GM19372 (cell line): ENCODE results near the gene DKKL1.

Experiments used
- ATAC-seq: cut with Tn5 transposase; IDR thresholded peaks from one replicate; pipeline ENCODE4 v1.9.1; 2021; ENCODE audit warnings: mild to moderate bottlenecking, low read depth, moderate library complexity; ENCODE audit not compliant: unreplicated experiment

DKKL1 gene

GRCh38 chr19:49391581-49392399 is 28.1 kb downstream of the DKKL1 start:
- no peak for ATAC-seq

GRCh38 chr19:49393881-49394280 is 30.2 kb downstream of the DKKL1 start:
- no peak for ATAC-seq

- ATAC-seq: no peak
These were observed 32.1 kb downstream of the DKKL1 start for GRCh38 chr19:49395581-49396407.

DNA sequence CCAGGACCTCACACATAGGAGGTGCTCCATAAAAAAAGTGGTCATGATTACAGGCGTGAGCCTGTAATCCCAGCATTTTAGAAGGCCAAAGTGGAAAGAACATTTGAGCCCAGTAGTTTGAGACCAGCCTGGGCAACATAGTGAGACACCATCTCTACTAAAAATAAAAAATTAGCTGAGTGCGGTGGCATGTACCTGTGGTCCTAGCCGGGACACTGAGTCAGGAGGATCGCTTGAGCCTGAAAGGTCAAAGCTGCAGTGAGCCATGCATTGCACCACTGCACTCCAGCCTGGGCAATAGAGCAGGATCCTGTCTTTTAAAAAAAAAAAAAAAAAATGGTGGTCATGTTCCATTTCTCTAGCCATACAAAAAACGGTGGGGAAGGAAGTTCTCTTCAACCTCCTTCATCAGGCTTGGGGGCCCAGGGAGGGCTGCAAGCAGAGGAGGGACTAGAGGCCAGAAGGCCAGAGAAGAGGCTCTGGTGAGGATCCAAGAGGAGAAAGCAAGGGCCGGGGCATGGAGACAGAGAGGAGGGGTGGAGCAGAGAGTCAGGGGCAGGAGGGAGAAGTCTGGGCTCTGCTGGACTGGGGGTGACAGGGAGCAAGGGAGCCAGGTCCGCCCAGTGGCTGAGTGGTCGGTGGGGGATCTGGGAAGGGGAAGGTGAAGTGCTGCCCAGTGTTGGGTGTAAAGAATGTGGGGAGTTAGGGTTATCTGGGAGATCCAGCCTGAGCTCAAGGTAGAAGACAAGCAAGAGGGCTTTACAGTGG is 33.2 kb downstream of the DKKL1 start:
- ATAC-seq: no peak

DNA sequence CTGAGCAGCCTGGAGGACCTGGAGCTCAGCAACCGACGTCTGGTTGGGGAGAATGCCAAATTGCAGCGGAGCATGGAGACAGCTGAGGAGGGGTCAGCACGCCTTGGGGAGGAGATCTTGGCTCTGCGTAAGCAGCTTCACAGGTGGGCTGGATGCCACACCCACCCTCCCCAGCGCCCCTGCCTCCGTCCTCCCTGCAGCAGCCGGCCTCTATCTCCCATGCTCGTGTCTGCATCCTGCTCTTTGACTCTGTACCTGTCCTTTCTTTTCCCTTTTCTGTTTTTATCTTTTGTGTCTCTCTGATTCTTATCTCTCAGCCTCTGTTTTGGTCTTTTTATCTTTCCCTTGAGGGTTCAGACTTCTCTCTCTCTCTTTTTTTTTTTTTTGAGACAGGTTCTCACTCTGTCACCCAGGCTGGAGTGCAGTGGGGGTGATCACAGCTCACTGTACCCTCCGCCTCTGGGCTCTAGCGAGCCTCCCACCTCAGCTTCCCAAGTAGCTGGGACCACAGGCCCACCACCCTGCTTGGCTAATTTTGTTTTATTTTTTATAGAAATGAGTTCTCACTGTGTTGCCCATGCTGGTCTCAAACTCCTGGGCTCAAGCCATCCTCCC is 34.4 kb downstream of the DKKL1 start:
- ATAC-seq: no peak

DNA sequence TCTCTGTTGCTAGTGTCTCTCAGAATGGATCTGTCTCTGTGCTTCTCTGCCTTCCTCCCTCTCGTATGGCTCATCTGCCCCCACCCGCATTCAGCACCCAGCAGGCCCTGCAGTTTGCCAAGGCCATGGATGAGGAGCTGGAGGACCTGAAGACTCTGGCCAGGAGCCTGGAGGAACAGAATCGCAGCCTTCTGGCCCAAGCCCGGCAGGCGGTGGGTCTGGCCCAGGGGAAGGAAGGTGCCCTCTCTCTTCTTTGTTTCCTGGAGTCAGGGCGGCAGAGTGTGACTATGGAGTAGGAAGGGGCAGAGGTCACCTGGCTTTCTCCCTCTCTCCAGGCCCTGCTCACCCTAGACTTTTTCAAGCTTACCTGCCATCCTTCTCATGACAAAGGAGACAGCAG is 35.3 kb downstream of the DKKL1 start:
- no peak for ATAC-seq

DNA sequence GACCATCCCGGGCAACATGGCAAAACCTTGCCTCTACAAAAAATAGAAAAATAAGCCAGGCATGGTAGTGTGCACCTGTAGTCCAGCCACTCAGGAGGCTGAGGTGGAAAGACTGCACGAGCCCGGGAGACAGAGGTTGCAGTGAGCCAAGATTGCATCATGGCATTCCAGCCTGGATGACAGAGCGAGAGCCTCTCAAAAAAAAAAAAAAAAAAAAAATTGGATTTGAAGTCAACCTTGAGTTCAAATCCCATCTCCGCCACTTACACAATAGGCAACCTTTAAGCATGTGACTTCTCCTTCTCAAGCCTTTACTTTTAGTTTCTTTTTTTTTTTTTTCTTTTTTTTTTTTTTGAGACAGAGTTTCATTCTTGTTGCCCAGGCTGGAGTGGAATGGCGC is 36.4 kb downstream of the DKKL1 start:
- no peak for ATAC-seq

DNA sequence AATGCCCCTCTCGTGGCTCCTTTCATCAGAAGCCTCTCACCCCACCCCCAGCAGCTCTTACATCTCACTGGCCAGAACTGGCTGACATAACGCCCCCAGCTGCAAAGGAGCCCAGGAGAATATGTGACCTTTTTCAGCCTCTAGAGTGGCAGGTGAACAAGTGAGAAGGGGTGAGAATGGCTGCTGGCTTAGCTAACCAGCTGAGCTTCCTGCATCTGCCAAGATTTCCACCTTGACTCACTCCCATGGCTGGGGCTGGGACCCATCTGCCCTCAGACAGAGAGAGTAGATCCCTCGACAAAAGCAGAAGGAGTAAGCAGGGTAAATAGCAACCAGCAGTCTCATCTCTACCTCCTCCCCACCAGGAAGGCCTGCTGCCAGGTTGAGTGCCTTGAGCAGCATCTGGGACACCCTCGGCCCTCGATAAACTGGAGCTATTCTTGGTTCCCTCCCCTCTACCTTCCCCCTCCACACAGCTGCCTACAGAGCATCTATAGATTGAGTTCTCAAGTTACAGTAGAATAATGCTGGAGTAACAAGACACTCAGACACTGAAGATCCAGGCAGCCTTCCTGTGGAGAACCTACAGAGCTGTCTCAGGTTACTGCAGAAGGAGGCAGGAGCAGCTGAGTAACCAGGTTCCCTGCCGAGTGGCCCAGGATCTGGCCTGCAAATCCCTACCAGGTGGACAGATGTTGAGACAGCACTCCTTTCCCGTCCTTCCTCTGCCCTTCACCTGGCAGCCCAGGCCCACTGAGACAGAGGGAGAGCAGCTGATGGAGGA is 39.9 kb downstream of the DKKL1 start:
- no peak for ATAC-seq

DNA sequence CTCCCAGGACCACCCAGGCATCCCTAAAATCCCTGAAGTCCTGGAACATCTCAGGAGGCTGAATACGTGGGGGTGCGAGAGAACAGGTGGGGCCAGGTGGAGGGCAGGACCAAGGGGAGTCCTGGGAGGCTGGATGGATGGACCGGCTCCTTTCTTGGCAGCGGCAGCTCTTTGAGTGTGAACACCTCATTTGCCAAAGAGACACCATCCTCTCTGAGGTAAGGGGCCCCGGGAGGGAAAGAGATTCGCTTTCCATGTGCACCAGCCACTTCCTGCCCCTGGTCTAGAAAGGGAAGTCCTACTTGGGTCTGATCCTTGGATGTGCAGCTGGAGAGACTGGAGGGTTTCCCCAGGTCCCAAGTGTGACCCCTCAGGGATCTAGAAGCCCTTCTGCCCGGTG is 43.4 kb downstream of the DKKL1 start:
- no peak for ATAC-seq

- no peak for ATAC-seq
These were observed 43.9 kb downstream of the DKKL1 start for GRCh38 chr19:49407482-49408015.

DNA sequence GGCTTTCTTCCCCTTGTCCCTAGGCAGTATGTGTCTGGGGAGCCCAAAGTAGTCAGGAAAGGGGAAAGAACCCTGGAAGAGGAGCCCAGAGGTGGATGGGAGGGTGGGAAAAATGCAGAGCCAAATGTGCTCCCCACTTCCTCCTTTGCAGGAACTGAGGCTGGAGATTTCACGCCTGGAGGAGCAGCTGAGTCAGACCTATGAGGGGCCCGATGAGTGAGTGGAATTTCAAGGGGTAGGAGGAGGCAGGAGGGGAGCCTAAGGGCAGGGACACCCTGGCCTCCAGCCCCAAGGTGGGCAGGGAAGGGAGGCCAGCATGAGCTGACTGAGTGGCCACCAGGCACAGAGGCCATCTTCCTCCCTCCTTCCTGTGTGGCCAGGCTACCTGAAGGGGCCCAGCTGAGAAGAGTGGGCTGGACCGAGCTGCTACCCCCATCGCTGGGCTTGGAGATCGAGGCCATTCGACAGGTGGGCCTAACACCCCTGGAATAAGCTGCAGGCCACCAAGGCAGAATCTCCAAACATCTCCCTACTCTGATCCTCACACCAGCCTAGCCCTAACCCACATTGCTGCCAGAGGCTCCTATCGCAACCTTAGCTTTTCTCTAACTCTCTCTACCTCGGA is 45.3 kb downstream of the DKKL1 start:
- ATAC-seq: no peak

DNA sequence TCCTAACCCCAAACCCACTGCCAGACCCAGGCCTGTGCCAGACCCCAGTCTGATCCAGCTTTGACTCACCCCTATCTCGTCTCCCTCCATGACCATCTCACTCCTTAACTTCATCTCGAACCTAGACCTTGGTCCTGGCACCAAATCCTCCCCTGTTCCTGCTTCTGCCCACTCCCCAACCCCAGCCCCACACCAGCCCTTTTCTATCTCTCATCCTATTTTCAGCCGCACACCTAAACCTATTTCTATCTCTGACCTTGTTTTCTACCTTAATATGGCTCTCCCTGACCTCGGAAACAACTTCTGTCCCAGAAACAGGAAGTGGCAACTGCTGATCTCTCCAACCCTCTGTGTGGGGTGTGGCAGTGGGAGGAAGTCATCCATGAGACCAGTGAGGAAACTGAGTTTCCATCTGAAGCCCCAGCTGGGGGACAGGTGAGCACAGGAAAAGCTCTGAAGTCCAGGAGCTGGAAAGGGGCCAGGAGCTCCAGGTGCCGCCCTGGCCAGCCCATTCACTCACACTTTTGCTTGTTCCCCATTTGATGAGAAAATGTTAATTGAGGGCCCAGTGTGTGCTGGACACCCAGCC is 45.9 kb downstream of the DKKL1 start:
- no peak for ATAC-seq

DNA sequence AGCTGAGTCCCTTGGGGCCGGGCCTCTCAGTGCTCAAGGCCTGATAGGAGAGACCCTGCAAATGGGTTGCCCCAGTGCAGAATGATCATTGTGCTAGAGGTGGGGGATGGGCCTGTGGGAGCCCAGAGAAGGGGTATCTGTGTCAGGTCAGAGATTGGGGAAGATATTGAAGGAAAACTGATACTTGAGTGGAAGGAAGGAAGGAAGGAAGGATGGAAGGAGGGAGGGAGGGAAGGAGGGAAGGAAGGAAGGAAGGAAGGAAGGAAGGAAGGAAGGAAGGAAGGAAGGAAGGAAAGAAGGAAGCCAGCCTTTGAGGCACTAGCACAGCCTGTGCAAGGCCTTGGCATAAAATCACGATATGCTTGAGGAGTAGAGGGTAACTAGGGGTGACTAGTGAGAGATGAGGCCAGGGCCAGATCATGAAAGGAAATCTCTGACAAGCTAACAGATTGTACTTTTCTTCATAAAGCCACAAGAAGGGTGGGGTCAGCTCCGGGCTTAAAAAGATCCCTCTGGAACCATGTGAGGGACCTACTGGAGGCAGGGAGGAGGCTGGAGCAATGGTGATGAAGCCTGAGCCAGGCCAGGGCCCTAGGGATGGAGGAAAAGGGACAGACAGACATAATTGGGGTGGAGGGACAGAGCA is 48.1 kb downstream of the DKKL1 start:
- no peak for ATAC-seq

- ATAC-seq: no peak
These were observed 49.7 kb downstream of the DKKL1 start for GRCh38 chr19:49413348-49413747.

DNA sequence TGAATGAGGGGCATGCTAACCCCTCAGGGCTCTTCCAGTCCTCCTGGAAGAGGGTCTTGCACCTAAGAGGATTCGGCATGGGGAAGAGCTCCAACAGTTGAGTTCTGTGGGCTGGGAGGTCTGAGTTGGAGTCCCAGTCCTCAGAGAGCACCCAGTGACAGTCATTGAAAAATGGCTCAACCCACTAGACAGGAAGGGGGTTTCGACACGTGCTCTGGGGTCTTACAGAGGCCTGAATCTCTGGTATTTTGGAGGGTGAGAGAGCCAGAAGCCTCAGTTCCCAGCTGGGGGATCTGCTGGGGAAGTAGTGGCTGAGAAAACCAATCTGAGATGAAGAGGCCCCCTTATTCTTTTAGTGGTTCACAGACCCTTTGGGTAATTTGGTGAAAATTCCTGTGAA is 50.6 kb downstream of the DKKL1 start:
- ATAC-seq: no peak

DNA sequence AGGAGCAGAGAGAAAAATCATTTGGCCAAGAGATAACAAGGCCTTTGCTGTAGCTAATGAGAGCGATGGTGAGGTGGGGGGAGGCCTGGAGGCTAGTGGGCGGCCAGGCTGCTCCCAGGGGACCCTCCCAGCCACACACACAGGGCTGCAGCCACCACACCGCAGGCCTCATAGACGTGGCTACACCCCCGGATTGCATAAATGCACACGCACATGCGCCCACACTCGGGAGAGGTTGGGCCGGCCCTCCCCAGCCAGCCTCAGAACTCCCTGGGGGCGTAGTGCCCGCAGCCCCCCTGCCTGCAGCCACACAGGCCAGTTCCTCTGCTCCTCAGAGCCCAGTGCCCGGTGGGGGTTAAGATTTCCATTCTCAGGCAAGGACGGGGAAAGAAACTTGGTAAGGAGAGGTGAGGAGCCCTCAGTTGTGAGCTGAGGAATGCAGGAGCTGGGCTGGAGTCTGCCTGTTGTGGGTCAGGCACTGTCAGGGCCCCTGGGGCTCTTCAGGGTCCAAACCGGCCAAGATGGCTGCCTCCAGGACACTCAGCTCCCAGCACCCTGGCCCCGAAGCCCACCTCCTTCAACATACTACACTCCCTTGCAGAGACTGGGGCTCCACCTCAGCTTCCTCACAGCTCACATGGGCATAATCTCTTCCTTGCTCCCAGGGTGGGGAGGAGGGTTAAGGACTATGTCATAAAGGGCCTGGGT is 51.6 kb downstream of the DKKL1 start:
- ATAC-seq: peak; percentile 62

GRCh38 chr19:49415810-49416200 is 52.1 kb downstream of the DKKL1 start:
- ATAC-seq: no peak

GRCh38 chr19:49417088-49417487 is 53.4 kb downstream of the DKKL1 start:
- ATAC-seq: no peak
